ENCODE results near the gene MEIOB. TPM values are rescaled to one million over a fixed set of nuclear protein-coding genes. Genes with fewer than 3 reads are reported as not detected.

The MEIOB gene
- polyA plus RNA-seq, 3 donors, result not detected

DNA sequence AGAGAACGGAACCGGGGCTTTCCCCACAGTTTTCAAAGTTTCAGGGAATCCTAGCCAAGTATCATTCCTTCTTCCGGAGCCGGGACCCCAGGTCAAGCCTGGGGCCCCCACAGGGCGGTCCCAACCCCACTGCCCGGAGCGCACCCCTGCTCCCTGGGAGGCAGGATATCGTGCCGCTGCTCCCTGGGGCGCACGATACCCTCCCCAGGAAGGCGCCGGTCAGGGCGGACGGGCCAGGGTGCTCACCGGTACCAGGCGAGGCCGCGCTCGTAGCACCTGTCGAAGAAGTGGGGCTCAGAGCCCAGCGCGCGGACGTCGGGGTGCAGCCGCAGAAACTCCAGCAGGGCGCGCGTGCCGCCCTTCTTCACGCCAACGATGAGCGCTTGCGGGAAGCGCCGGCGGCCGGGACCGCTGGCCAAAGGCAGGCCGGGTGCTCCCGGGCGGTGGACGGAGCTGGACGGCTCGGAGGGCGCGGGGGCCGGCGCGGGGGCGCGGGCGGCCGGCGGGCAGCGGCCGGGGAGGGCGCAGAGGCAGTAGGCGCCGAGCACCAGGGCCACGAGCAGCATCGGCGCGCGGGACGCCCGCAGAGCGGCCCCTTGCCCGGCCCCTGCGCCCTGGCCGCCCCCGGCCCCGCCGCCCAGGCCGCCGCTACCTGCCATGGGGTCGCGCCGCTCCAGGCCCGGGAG, 45.8 kb upstream of the MEIOB start:
- Histone ChIP-seq H3K4me2 (replicated peaks; ENCODE audit: extremely low read depth, low read length, poor library complexity, severe bottlenecking) (no peak overlapping the region), H3K27ac (ENCODE audit: low read depth in 1 of 2, low read length in 2 of 2) (no peak overlapping the region), H3K4me3 (replicated peaks in 1 of 3; ENCODE audit: low read depth in 2 of 3, low read length in 3 of 3) (no peak overlapping the region), H3K4me1 (ENCODE audit: control insufficient read depth in 1 of 2, insufficient read depth in 2 of 2, low read length in 2 of 2) (no peaks in the 10 kb centered on the region), H3K79me2 (ENCODE audit: insufficient read depth, low read length) (no peaks in the 10 kb centered on the region), H4K20me1 (ENCODE audit: insufficient read depth, low read length) (no peaks in the 10 kb centered on the region), H2AFZ (ENCODE audit: insufficient read depth, low read depth, low read length, poor library complexity, severe bottlenecking) (no peak overlapping the region), H3K9ac (ENCODE audit: insufficient read depth, low read length, poor library complexity, severe bottlenecking) (no peak overlapping the region), H3K9me3 (replicated peaks in 1 of 2; ENCODE audit: control insufficient read depth in 1 of 2, insufficient read depth in 1 of 2, low read length in 2 of 2) (peaks cover 0 to 15% of the 10 kb centered on the region in 2 donors), H3K36me3 (replicated peaks in 1 of 2; ENCODE audit: control insufficient read depth in 1 of 2, insufficient read depth in 2 of 2, low read length in 2 of 2) (no peaks in the 10 kb centered on the region), H3K27me3 (ENCODE audit: control insufficient read depth in 2 of 2, insufficient read depth in 2 of 2, low read length in 2 of 2) (peaks cover 18 to 77% of the 10 kb centered on the region in 2 donors)
- WGBS (ENCODE audit: insufficient coverage), result 3% methylated on average over 81 of the region's 81 CpGs
- peak overlapping the region in 1 of 2 donors; percentile 73 for H3K4me3 Mint-ChIP-seq
- H3K27me3 Mint-ChIP-seq (ENCODE audit: low read depth in 3 of 3), result peaks cover 71 to 88% (median 86%) of the 10 kb centered on the region in 3 donors
- no peak for DNase-seq
- TF ChIP-seq, protein P1, sequence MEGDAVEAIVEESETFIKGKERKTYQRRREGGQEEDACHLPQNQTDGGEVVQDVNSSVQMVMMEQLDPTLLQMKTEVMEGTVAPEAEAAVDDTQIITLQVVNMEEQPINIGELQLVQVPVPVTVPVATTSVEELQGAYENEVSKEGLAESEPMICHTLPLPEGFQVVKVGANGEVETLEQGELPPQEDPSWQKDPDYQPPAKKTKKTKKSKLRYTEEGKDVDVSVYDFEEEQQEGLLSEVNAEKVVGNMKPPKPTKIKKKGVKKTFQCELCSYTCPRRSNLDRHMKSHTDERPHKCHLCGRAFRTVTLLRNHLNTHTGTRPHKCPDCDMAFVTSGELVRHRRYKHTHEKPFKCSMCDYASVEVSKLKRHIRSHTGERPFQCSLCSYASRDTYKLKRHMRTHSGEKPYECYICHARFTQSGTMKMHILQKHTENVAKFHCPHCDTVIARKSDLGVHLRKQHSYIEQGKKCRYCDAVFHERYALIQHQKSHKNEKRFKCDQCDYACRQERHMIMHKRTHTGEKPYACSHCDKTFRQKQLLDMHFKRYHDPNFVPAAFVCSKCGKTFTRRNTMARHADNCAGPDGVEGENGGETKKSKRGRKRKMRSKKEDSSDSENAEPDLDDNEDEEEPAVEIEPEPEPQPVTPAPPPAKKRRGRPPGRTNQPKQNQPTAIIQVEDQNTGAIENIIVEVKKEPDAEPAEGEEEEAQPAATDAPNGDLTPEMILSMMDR (IDR thresholded peaks at IDR 0.05), result no peak
- peaks cover 8% of the 10 kb centered on the region for H3K4me1 Mint-ChIP-seq
- peaks cover 0 to 5% of the 10 kb centered on the region in 2 donors for H3K36me3 Mint-ChIP-seq
- intact Hi-C loops (cut with micrococcal nuclease), result no loop called here
- peaks cover 0 to 20% (median 5%) of the 10 kb centered on the region in 7 donors for H3K9me3 Mint-ChIP-seq
- no peak overlapping the region for H3K27ac Mint-ChIP-seq

DNA sequence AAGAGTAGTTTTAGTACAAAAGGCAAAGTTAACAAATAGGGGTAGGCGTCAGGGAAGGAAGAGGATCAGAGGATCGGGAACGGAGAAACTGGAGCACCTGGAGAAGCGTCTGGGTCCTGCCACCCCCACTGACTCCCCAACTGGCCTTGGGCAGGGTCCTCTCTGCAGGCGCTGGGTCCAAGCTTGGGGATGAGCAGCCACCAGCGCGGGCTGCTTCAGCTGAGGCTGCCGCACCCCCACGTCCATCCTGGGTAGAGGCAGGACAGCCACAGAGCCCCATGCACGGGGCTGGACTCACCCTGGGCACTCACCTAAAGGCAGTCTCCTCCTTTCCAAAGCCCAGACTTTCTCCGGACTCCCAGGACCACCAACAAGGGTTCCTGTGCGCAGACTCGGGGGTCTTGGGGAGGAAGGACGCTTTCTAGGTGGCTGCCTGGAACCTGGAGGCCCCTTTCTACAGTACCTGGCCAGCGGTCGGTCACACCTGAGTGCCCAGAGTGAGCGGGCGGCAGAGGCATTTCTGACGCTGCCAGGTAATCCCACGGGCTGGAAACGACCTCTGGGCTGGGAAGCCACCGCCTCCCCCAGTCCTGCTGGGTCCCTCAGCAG, 45.2 kb upstream of the MEIOB start:
- H4K20me1 ChIP-seq (ENCODE audit: insufficient read depth, low read length), result no peaks in the 10 kb centered on the region
- H3K9ac ChIP-seq (ENCODE audit: insufficient read depth, low read length, poor library complexity, severe bottlenecking), result no peak overlapping the region
- H3K27me3 Mint-ChIP-seq (ENCODE audit: low read depth in 3 of 3), result peaks cover 64 to 86% (median 81%) of the 10 kb centered on the region in 3 donors
- no peak overlapping the region for H2AFZ ChIP-seq (ENCODE audit: insufficient read depth, low read depth, low read length, poor library complexity, severe bottlenecking)
- H3K9me3 Mint-ChIP-seq, result peaks cover 0 to 14% (median 3%) of the 10 kb centered on the region in 7 donors
- H3K27me3 ChIP-seq (ENCODE audit: control insufficient read depth in 2 of 2, insufficient read depth in 2 of 2, low read length in 2 of 2), result peaks cover 18 to 70% of the 10 kb centered on the region in 2 donors
- H3K9me3 ChIP-seq (replicated peaks in 1 of 2; ENCODE audit: control insufficient read depth in 1 of 2, insufficient read depth in 1 of 2, low read length in 2 of 2), result peaks cover 0 to 11% of the 10 kb centered on the region in 2 donors
- H3K4me1 Mint-ChIP-seq, result peaks cover 6% of the 10 kb centered on the region
- H3K27ac Mint-ChIP-seq, result peak overlapping the region in 1 of 7 donors; percentile 63
- DNase-seq, result no peak
- no peak overlapping the region for H3K4me3 ChIP-seq (replicated peaks in 1 of 3; ENCODE audit: low read depth in 2 of 3, low read length in 3 of 3)
- no peaks in the 10 kb centered on the region for H3K36me3 Mint-ChIP-seq
- no peak overlapping the region for H3K4me2 ChIP-seq (replicated peaks; ENCODE audit: extremely low read depth, low read length, poor library complexity, severe bottlenecking)
- no peaks in the 10 kb centered on the region for H3K79me2 ChIP-seq (ENCODE audit: insufficient read depth, low read length)
- intact Hi-C loops (cut with micrococcal nuclease), result no loop called here
- H3K4me1 ChIP-seq (ENCODE audit: control insufficient read depth in 1 of 2, insufficient read depth in 2 of 2, low read length in 2 of 2), result no peaks in the 10 kb centered on the region
- 5% methylated on average over 19 of the region's 22 CpGs for WGBS (ENCODE audit: insufficient coverage)
- no peaks in the 10 kb centered on the region for H3K36me3 ChIP-seq (replicated peaks in 1 of 2; ENCODE audit: control insufficient read depth in 1 of 2, insufficient read depth in 2 of 2, low read length in 2 of 2)
- peak overlapping the region in 1 of 2 donors; percentile 73 for H3K4me3 Mint-ChIP-seq
- no peak overlapping the region for H3K27ac ChIP-seq (ENCODE audit: low read depth in 1 of 2, low read length in 2 of 2)
- TF ChIP-seq, protein P1 (IDR thresholded peaks at IDR 0.05), result no peak

Measured in CD14-positive monocyte (primary cell).